Measurements from ENCODE around the gene AGAP1.

Gene AGAP1

DNA sequence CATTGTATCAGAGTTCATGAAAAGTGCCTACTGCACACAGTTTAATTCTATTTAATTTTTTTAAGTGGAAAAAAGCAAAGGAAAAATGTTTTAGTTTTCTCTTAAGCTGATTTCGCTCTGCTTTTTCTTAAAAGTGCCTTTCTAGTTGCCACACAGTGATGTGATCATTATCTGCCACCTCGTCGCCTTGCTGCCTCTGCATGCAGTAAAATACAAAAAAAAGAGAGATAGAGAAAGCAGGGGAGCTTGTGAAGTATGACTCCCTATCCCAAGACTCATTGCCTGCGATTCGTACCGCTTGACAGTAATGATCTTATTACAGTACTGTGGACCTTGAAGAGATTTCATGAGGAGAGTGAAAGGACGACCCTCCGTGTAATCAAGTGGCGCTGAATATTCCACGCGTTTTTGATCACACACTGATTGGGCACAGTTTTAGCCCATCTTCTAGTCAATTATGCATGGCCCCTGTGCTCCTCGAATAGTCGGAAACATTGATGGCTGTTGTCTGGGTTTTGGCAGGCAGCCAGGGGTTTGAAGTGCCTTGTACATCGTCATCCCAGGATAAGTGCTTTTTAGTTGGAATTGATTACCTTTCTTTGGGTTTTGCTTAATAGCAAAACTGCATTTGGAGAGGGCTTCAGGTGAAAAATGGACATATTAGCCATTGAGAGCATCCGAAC, 486.1 kb downstream of the AGAP1 start:
- H3K4me3 ChIP-seq (ENCODE audit: low read length), result no peak overlapping the region
- no peak for DNase-seq (ENCODE audit: low read depth)

DNA sequence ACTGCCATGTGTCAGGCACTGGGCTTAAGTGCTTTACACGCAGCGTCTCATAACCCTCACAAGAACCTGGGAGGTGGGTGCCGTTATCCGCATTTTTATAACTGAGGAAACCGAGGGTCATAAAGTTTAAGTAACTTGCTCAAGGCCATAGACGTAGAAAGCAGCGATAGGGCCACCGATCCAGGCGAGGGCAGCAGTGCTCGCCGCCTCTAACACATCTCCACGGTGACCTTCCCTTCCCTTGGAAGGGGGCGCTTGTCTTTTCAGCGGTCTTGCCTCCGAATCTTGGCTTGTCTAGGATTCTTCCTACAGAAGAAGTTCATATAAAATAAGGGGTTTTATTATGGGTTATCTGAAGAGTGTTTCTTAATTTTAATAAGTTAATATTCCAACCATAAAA, 487.8 kb downstream of the AGAP1 start:
- H3K4me3 ChIP-seq (ENCODE audit: low read length), result no peak overlapping the region
- H3K9me3 ChIP-seq (ENCODE audit: control insufficient read depth, low read length), result no peaks in the 10 kb centered on the region
- no peak for DNase-seq (ENCODE audit: low read depth)
- H3K36me3 ChIP-seq (ENCODE audit: control insufficient read depth, insufficient read depth, low read length, severe bottlenecking), result peaks cover 3% of the 10 kb centered on the region
- no peaks in the 10 kb centered on the region for H3K27me3 ChIP-seq (replicated peaks; ENCODE audit: control insufficient read depth, insufficient read depth, low read length)
- no peak overlapping the region for H3K9ac ChIP-seq (ENCODE audit: low read length)
- no peaks in the 10 kb centered on the region for H3K4me1 ChIP-seq (ENCODE audit: control insufficient read depth, insufficient read depth, low read length)

More for the DNA sequence above, 486.1 kb downstream of the AGAP1 start:
- Histone ChIP-seq H3K4me1 (ENCODE audit: control insufficient read depth, insufficient read depth, low read length) (no peaks in the 10 kb centered on the region), H3K9me3 (ENCODE audit: control insufficient read depth, low read length) (no peaks in the 10 kb centered on the region), H3K9ac (ENCODE audit: low read length) (no peak overlapping the region), H3K36me3 (ENCODE audit: control insufficient read depth, insufficient read depth, low read length, severe bottlenecking) (peaks cover 13% of the 10 kb centered on the region), H3K27me3 (replicated peaks; ENCODE audit: control insufficient read depth, insufficient read depth, low read length) (no peaks in the 10 kb centered on the region)

GRCh38 chr2:235983016-235983415, 489.2 kb downstream of the AGAP1 start:
- Histone ChIP-seq H3K4me3 (ENCODE audit: low read length) (no peak overlapping the region), H3K9me3 (ENCODE audit: control insufficient read depth, low read length) (no peaks in the 10 kb centered on the region), H3K36me3 (ENCODE audit: control insufficient read depth, insufficient read depth, low read length, severe bottlenecking) (no peaks in the 10 kb centered on the region), H3K27me3 (replicated peaks; ENCODE audit: control insufficient read depth, insufficient read depth, low read length) (no peaks in the 10 kb centered on the region), H3K9ac (ENCODE audit: low read length) (no peak overlapping the region), H3K4me1 (ENCODE audit: control insufficient read depth, insufficient read depth, low read length) (no peaks in the 10 kb centered on the region)
- no peak for DNase-seq (ENCODE audit: low read depth)

DNA sequence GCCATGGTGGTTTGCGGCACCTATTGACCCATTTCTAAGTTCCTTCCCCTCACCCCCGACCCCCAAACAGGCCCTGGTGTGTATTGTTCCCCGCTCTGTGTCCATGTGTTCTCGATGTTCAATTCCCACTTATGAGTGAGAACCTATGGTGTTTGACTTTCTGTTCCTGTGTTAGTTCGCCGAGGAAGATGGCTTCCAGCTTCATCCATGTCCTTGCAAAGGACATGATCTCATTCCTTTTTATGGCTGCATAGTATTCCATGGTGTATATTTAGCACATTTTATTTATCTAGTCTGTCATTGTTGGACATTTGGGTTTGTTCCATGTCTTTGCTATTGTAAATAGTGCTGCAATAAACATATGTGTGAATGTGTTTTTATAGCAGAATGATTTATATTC, 490.7 kb downstream of the AGAP1 start:
- H3K27me3 ChIP-seq (replicated peaks; ENCODE audit: control insufficient read depth, insufficient read depth, low read length), result no peaks in the 10 kb centered on the region
- no peaks in the 10 kb centered on the region for H3K36me3 ChIP-seq (ENCODE audit: control insufficient read depth, insufficient read depth, low read length, severe bottlenecking)
- no peaks in the 10 kb centered on the region for H3K9me3 ChIP-seq (ENCODE audit: control insufficient read depth, low read length)
- no peak for DNase-seq (ENCODE audit: low read depth)
- H3K4me3 ChIP-seq (ENCODE audit: low read length), result no peak overlapping the region
- no peak overlapping the region for H3K9ac ChIP-seq (ENCODE audit: low read length)
- no peaks in the 10 kb centered on the region for H3K4me1 ChIP-seq (ENCODE audit: control insufficient read depth, insufficient read depth, low read length)

DNA sequence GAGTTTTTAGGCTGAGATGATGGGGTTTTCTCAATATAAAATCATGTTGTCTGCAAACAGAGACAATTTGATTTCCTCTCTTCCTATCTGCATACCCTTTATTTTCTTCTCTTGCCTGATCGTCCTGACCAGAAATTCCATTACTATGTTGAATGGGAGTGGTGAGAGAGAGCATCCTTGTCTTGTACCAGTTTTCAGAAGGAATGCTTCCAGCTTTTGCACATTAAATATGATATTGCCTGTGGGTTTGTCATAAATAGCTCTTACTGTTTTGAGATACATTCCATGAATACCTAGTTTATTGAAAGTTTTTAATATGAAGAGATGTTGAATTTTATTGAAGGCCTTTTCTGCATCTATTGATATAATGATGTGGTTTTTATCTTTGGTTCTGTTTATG, 492.5 kb downstream of the AGAP1 start:
- no peaks in the 10 kb centered on the region for H3K27me3 ChIP-seq (replicated peaks; ENCODE audit: control insufficient read depth, insufficient read depth, low read length)
- no peaks in the 10 kb centered on the region for H3K36me3 ChIP-seq (ENCODE audit: control insufficient read depth, insufficient read depth, low read length, severe bottlenecking)
- peak; percentile 8 for DNase-seq (ENCODE audit: low read depth)
- no peak overlapping the region for H3K4me3 ChIP-seq (ENCODE audit: low read length)
- no peaks in the 10 kb centered on the region for H3K4me1 ChIP-seq (ENCODE audit: control insufficient read depth, insufficient read depth, low read length)
- H3K9me3 ChIP-seq (ENCODE audit: control insufficient read depth, low read length), result no peaks in the 10 kb centered on the region
- H3K9ac ChIP-seq (ENCODE audit: low read length), result no peak overlapping the region

GRCh38 chr2:235988271-235989015, 494.6 kb downstream of the AGAP1 start:
- Histone ChIP-seq H3K27me3 (replicated peaks; ENCODE audit: control insufficient read depth, insufficient read depth, low read length) (no peaks in the 10 kb centered on the region), H3K9ac (ENCODE audit: low read length) (no peak overlapping the region), H3K4me3 (ENCODE audit: low read length) (no peak overlapping the region), H3K4me1 (ENCODE audit: control insufficient read depth, insufficient read depth, low read length) (no peaks in the 10 kb centered on the region), H3K9me3 (ENCODE audit: control insufficient read depth, low read length) (no peaks in the 10 kb centered on the region), H3K36me3 (ENCODE audit: control insufficient read depth, insufficient read depth, low read length, severe bottlenecking) (no peaks in the 10 kb centered on the region)
- DNase-seq (ENCODE audit: low read depth), result no peak

DNA sequence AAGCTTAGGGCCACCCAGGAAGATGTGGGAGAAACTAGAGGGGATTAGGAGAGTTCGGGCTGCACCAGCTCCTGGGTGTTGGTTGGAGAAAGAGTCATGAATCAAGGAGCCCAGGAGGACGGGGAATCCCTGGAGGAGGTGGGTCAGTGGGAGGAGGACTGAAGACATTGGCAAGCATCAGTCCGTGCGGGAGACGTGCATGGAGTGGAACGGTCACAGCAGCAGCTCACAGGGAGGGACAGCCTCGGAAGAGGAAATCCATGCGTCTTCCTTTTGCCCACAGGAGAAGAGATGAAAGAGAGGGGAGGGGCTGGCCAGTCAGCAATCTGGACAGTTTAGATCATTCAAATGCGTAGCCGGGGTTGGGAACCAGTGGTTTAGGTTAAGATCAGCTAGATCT, 495.7 kb downstream of the AGAP1 start:
- Histone ChIP-seq H3K27me3 (replicated peaks; ENCODE audit: control insufficient read depth, insufficient read depth, low read length) (no peaks in the 10 kb centered on the region), H3K4me1 (ENCODE audit: control insufficient read depth, insufficient read depth, low read length) (no peaks in the 10 kb centered on the region), H3K9ac (ENCODE audit: low read length) (no peak overlapping the region), H3K4me3 (ENCODE audit: low read length) (no peak overlapping the region), H3K36me3 (ENCODE audit: control insufficient read depth, insufficient read depth, low read length, severe bottlenecking) (no peaks in the 10 kb centered on the region), H3K9me3 (ENCODE audit: control insufficient read depth, low read length) (no peaks in the 10 kb centered on the region)
- DNase-seq (ENCODE audit: low read depth), result no peak

- H3K9ac ChIP-seq (ENCODE audit: low read length), result no peak overlapping the region
- H3K36me3 ChIP-seq (ENCODE audit: control insufficient read depth, insufficient read depth, low read length, severe bottlenecking), result no peaks in the 10 kb centered on the region
- H3K9me3 ChIP-seq (ENCODE audit: control insufficient read depth, low read length), result no peaks in the 10 kb centered on the region
- H3K4me3 ChIP-seq (ENCODE audit: low read length), result no peak overlapping the region
- no peaks in the 10 kb centered on the region for H3K27me3 ChIP-seq (replicated peaks; ENCODE audit: control insufficient read depth, insufficient read depth, low read length)
- no peaks in the 10 kb centered on the region for H3K4me1 ChIP-seq (ENCODE audit: control insufficient read depth, insufficient read depth, low read length)
- no peak for DNase-seq (ENCODE audit: low read depth)
These were observed 496.5 kb downstream of the AGAP1 start for GRCh38 chr2:235990344-235990743.

DNA sequence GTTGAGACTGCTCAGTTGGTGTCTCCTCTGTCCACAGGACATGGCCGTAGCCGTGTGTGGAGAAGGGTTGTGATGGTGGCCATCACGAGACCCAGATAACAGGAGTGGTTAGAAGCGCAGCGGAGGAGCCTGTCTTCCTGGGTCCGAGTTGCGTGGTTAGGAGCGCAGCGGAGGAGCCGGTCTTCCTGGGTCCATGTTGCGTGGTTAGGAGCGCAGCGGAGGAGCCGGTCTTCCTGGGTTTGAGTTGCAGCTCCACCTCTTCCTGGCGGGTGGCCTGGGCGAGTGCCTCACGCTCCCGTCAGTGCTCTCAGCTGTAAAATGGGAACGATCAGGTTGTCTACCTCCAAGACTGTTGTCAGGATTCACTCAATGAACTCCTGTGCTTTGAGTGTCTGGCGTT, 498.2 kb downstream of the AGAP1 start:
- H3K9me3 ChIP-seq (ENCODE audit: control insufficient read depth, low read length), result no peaks in the 10 kb centered on the region
- no peak for DNase-seq (ENCODE audit: low read depth)

GRCh38 chr2:235996419-235996818, 502.6 kb downstream of the AGAP1 start:
- Histone ChIP-seq H3K4me1 (ENCODE audit: control insufficient read depth, insufficient read depth, low read length) (no peaks in the 10 kb centered on the region), H3K4me3 (ENCODE audit: low read length) (no peak overlapping the region), H3K9ac (ENCODE audit: low read length) (no peak overlapping the region), H3K36me3 (ENCODE audit: control insufficient read depth, insufficient read depth, low read length, severe bottlenecking) (no peaks in the 10 kb centered on the region), H3K9me3 (ENCODE audit: control insufficient read depth, low read length) (no peaks in the 10 kb centered on the region), H3K27me3 (replicated peaks; ENCODE audit: control insufficient read depth, insufficient read depth, low read length) (no peaks in the 10 kb centered on the region)
- no peak for DNase-seq (ENCODE audit: low read depth)

More for the DNA sequence above, 498.2 kb downstream of the AGAP1 start:
- H3K4me1 ChIP-seq (ENCODE audit: control insufficient read depth, insufficient read depth, low read length), result no peaks in the 10 kb centered on the region
- H3K9ac ChIP-seq (ENCODE audit: low read length), result no peak overlapping the region
- no peaks in the 10 kb centered on the region for H3K36me3 ChIP-seq (ENCODE audit: control insufficient read depth, insufficient read depth, low read length, severe bottlenecking)
- no peaks in the 10 kb centered on the region for H3K27me3 ChIP-seq (replicated peaks; ENCODE audit: control insufficient read depth, insufficient read depth, low read length)
- no peak overlapping the region for H3K4me3 ChIP-seq (ENCODE audit: low read length)

DNA sequence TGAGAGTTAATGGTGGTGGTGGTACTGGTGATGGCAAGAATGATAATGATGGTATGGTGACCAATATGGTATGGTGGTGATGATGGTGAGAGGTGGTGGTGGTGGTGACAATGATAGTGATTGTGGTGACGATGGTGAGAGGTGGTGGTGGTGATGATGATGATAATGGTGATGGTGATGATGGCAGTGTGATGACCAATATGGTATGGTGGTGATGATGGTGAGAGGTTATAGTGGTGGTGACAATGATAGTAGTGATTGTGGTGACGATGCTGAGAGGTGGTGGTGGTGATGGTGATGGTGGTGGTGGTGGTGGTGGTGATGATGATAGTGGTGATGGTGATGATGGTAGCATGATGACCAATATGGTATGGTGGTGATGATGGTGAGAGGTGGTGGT, 505.2 kb downstream of the AGAP1 start:
- H3K36me3 ChIP-seq (ENCODE audit: control insufficient read depth, insufficient read depth, low read length, severe bottlenecking), result no peaks in the 10 kb centered on the region
- no peaks in the 10 kb centered on the region for H3K9me3 ChIP-seq (ENCODE audit: control insufficient read depth, low read length)
- DNase-seq (ENCODE audit: low read depth), result no peak
- no peak overlapping the region for H3K9ac ChIP-seq (ENCODE audit: low read length)
- no peak overlapping the region for H3K4me3 ChIP-seq (ENCODE audit: low read length)
- H3K27me3 ChIP-seq (replicated peaks; ENCODE audit: control insufficient read depth, insufficient read depth, low read length), result no peaks in the 10 kb centered on the region
- H3K4me1 ChIP-seq (ENCODE audit: control insufficient read depth, insufficient read depth, low read length), result no peaks in the 10 kb centered on the region
